WI38 (cell line): ENCODE results near the gene LPAR2.

Experiments
- H3K4me3 ChIP-seq: 2 replicates; pipeline ENCODE4 v1.5.1; 2011; ENCODE audit warnings: low read depth, mild to moderate bottlenecking, control low read depth, low read length
- TF ChIP-seq, protein P1 (sequence below): IDR thresholded peaks from 2 replicates; pipeline ENCODE4 v1.5.1; 2012; ENCODE audit warnings: low read depth, mild to moderate bottlenecking, control low read depth, low read length

The LPAR2 gene

GRCh38 chr19:19630426-19630825, 2.4 kb upstream of the LPAR2 start:
- TF ChIP-seq, protein P1, sequence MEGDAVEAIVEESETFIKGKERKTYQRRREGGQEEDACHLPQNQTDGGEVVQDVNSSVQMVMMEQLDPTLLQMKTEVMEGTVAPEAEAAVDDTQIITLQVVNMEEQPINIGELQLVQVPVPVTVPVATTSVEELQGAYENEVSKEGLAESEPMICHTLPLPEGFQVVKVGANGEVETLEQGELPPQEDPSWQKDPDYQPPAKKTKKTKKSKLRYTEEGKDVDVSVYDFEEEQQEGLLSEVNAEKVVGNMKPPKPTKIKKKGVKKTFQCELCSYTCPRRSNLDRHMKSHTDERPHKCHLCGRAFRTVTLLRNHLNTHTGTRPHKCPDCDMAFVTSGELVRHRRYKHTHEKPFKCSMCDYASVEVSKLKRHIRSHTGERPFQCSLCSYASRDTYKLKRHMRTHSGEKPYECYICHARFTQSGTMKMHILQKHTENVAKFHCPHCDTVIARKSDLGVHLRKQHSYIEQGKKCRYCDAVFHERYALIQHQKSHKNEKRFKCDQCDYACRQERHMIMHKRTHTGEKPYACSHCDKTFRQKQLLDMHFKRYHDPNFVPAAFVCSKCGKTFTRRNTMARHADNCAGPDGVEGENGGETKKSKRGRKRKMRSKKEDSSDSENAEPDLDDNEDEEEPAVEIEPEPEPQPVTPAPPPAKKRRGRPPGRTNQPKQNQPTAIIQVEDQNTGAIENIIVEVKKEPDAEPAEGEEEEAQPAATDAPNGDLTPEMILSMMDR = no peak
- H3K4me3 ChIP-seq = no peak overlapping the region

DNA sequence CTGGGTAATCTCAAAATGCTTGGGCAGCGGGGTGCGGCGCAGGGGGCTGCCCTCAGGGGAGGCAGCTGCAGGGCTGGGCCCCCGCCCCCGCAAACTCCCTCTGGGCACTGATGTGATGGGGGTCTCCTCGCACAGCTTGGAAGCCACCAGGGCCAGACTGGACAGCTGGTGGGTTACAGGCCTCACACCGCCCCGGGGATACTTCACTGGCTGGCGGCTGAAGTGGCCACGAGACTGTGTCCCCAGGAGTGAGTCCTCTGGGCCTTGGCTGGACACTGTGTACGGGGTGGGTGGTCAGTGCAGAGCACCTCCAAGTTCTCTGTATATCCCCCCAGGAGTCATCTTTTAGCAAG, 2.0 kb upstream of the LPAR2 start:
- TF ChIP-seq, protein P1 = no peak
- H3K4me3 ChIP-seq = no peak overlapping the region

GRCh38 chr19:19628501-19629134, 598 bp upstream of the LPAR2 start:
- TF ChIP-seq, protein P1 = no peak
- H3K4me3 ChIP-seq = no peak overlapping the region

DNA sequence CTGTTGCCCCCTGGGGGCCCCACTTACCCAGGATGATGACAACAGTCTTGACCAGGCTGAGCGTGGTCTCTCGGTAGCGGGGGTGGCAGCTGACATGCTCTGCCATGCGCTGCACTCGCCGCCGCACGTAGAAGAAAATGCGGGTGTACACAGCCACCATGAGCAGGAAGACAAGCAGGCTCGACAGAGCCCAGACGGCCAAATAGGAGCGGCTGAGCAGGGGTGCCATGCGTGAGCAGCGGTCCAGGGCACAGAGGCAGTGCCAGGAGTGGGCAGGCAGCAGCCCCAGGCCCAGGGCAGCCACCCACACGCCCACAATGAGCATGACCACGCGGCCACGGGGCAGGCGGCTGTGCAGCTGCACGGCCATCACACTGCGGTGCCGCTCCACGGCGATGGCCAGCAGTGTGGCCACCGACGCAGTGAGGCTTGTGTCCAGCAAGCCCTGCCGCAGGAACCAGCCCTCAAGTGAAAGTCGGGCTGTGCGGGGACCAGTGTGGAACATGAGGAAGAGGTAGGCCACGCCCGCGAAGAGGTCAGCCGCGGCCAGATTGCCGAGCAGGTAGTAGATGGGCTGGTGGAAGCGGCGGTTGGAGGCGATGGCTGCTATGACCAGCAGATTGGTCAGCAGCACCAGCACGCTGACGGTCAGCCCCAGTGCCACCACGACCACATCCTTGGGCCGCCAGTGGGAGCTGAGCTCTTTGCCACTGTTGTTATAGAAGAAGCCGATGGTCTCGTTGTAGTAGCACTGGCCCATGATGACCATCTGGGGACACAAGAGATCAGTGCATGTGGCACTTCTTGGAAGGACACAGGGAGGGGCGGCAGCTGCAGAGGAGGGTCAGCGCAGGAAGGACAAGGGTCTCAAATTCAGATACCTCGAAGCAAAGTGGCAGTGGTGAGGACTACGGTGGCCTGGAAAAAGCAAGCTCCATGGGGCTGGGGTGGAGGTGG, 1.2 kb downstream of the LPAR2 start:
- TF ChIP-seq, protein P1 = no peak
- no peak overlapping the region for H3K4me3 ChIP-seq

DNA sequence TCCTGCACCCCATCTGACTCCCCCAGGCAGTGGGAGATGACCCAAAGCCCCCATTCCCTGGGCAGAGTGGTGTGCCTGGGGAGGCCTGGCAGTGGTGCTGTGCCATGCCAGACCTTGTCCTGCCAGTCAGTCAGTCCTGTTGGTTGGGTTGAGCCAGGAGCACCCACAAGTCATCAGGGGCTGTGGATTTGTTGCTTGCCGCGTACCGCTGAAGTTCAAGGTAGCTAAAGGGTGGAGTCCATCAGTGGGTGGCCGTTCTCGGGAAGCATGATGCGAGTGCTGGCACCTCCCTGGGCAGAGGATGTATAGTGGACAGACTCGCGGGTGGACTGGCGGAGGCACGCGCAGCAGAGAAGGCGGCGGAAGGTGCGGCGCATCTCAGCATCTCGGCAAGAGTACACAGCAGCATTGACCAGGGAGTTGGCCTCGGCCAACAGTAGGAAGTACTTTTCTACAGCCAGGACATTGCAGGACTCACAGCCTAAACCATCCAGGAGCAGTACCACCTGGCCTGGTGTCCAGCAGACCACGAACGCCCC, 3.9 kb downstream of the LPAR2 start:
- TF ChIP-seq, protein P1 = no peak
- no peak overlapping the region for H3K4me3 ChIP-seq

DNA sequence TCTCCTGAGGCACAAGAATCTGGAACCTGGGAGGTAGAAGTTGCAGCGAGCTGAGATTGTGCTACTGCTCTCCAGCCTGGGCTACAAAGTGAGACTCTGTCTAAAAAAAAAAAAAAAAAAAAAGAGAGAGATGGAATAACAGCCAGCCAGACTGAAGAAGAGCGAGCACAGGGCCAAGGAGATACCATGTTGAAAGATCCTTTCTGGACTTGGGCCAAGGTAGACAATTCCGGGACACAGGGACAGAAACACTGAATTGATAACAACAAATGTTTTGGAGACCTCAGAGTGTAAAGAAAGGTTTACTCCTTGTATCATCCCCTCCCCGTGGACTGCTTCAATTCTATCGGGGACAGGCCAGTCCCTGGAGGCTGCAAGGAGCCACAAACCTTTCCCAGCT, 4.6 kb downstream of the LPAR2 start:
- H3K4me3 ChIP-seq = no peak overlapping the region
- TF ChIP-seq, protein P1 = no peak

DNA sequence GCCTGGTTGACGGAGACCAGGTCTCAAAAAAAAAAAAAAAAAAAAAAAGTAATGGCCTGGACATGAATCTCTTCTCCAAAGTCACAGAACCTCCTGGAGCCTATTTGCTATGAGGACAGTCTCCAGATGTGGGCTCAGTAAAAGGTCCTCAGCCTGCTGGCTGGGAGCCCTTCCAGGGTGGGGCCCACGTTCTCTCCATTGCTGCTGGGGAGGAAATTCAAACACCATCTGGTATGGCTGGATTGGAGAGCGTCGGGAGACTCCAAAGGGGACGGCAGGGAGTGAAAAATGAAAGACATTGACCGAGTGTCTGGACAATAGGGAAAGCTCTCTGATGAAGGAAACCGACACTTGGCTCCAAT, 8.2 kb downstream of the LPAR2 start:
- TF ChIP-seq, protein P1 = no peak

More for the DNA sequence above, 8.2 kb downstream of the LPAR2 start:
- H3K4me3 ChIP-seq = no peak overlapping the region
